Measurements from ENCODE around the gene COL23A1.
A peak's percentile ranks its signal among the peaks of the same experiment; 100 is the strongest.
"Not testable (repeated sequence)": the region's sequence is repeated elsewhere in the genome, so short reads cannot be mapped to it uniquely, and the experiment has no call there.

Gene COL23A1

GRCh38 chr5:178248750-178249149 lies 341.4 kb downstream of the COL23A1 start:
- no peak for FAIRE-seq

GRCh38 chr5:178247481-178248456 lies 342.4 kb downstream of the COL23A1 start:
- no peak for FAIRE-seq

- FAIRE-seq, result no peak
Observed at GRCh38 chr5:178246624-178247279, 343.4 kb downstream of the COL23A1 start.

- FAIRE-seq, result no peak
Observed at GRCh38 chr5:178245389-178245788, 344.8 kb downstream of the COL23A1 start.

GRCh38 chr5:178244576-178244975 lies 345.6 kb downstream of the COL23A1 start:
- FAIRE-seq, result no peak

- FAIRE-seq, result no peak
Observed at GRCh38 chr5:178242416-178242815, 347.8 kb downstream of the COL23A1 start.

GRCh38 chr5:178241688-178242231 lies 348.4 kb downstream of the COL23A1 start:
- FAIRE-seq, result no peak

- no peak for FAIRE-seq
Observed at GRCh38 chr5:178241231-178241663, 348.9 kb downstream of the COL23A1 start.

- no peak for FAIRE-seq
Observed at GRCh38 chr5:178240766-178241165, 349.4 kb downstream of the COL23A1 start.

- no peak for FAIRE-seq
Observed at GRCh38 chr5:178240341-178240741, 349.9 kb downstream of the COL23A1 start.

- FAIRE-seq, result not testable (repeated sequence)
Observed at GRCh38 chr5:178239626-178240301, 350.4 kb downstream of the COL23A1 start.

- FAIRE-seq, result no peak
Observed at GRCh38 chr5:178238711-178239592, 351.2 kb downstream of the COL23A1 start.

GRCh38 chr5:178238313-178238635 lies 351.9 kb downstream of the COL23A1 start:
- FAIRE-seq, result no peak

GRCh38 chr5:178237431-178238312 lies 352.5 kb downstream of the COL23A1 start:
- FAIRE-seq, result no peak

GRCh38 chr5:178236679-178237078 lies 353.5 kb downstream of the COL23A1 start:
- no peak for FAIRE-seq

GRCh38 chr5:178236126-178236525 lies 354.1 kb downstream of the COL23A1 start:
- FAIRE-seq, result no peak

- no peak for FAIRE-seq
Observed at GRCh38 chr5:178235588-178235974, 354.6 kb downstream of the COL23A1 start.

- FAIRE-seq, result peak; percentile 61
Observed at GRCh38 chr5:178234750-178235587, 355.2 kb downstream of the COL23A1 start.

GRCh38 chr5:178234121-178234749 lies 356.0 kb downstream of the COL23A1 start:
- FAIRE-seq, result no peak

Measured in G401.6 (cell line).